Stimulated activated CD4-positive, alpha-beta T cell treated with anti-CD3 and anti-CD28 coated beads, Interleukin-12 subunit alpha, Interleukin-12 subunit beta, amount 100 ng/mL, for 24 hours (primary cell): ENCODE measurements around the gene UBN1.

Experiments
- DNase-seq, 2 experiments: peaks; one replicate each; pipeline ENCODE4 v3.0.0-alpha.2; 2020; ENCODE audit warnings: low read depth in 2 of 2

UBN1 gene

GRCh38 chr16:4825196-4825595 is 22.1 kb upstream of the UBN1 start:
- DNase-seq: no peak

- no peak for DNase-seq
Measured at GRCh38 chr16:4826526-4826925, 20.8 kb upstream of the UBN1 start.

GRCh38 chr16:4826980-4827379 is 20.3 kb upstream of the UBN1 start:
- no peak for DNase-seq

GRCh38 chr16:4828567-4829321 is 18.5 kb upstream of the UBN1 start:
- no peak for DNase-seq

GRCh38 chr16:4830408-4830807 is 16.9 kb upstream of the UBN1 start:
- DNase-seq: no peak

- DNase-seq: no peak
Measured at GRCh38 chr16:4831616-4832015, 15.7 kb upstream of the UBN1 start.

GRCh38 chr16:4832698-4833343 is 14.5 kb upstream of the UBN1 start:
- no peak for DNase-seq

GRCh38 chr16:4833584-4833983 is 13.7 kb upstream of the UBN1 start:
- DNase-seq: no peak

- no peak for DNase-seq
Measured at GRCh38 chr16:4836727-4837126, 10.6 kb upstream of the UBN1 start.

- no peak for DNase-seq
Measured at GRCh38 chr16:4837733-4838501, 9.4 kb upstream of the UBN1 start.

- DNase-seq: no peak
Measured at GRCh38 chr16:4839942-4840341, 7.3 kb upstream of the UBN1 start.

GRCh38 chr16:4840984-4841383 is 6.3 kb upstream of the UBN1 start:
- DNase-seq: no peak

- DNase-seq: peak; percentile 1 to 13
Measured at GRCh38 chr16:4846503-4846900, 779 bp upstream of the UBN1 start.

- DNase-seq: peak; percentile 0 to 26
Measured at GRCh38 chr16:4847774-4848587, 700 bp downstream of the UBN1 start.

GRCh38 chr16:4850211-4850610 is 2.9 kb downstream of the UBN1 start:
- no peak for DNase-seq

GRCh38 chr16:4852221-4852872 is 5.1 kb downstream of the UBN1 start:
- DNase-seq: no peak

- no peak for DNase-seq
Measured at GRCh38 chr16:4855371-4855770, 8.1 kb downstream of the UBN1 start.

GRCh38 chr16:4855804-4856203 is 8.5 kb downstream of the UBN1 start:
- DNase-seq: no peak

GRCh38 chr16:4859190-4859899 is 12.1 kb downstream of the UBN1 start:
- DNase-seq: no peak

GRCh38 chr16:4859900-4860255 is 12.6 kb downstream of the UBN1 start:
- DNase-seq: no peak
